ENCODE data around the gene ZMYM2.

Gene ZMYM2

GRCh38 chr13:20132052-20132634, 173.6 kb downstream of the ZMYM2 start:
- peaks cover 5% of the 10 kb centered on the region; the same call in 1 of the 2 replicates for H3K27me3 ChIP-seq (ENCODE audit: insufficient read depth, low read length)
- no peak for TF ChIP-seq EZH2 (IDR thresholded peaks at IDR 0.05; ENCODE audit: borderline replicate concordance, low read length)
- TF ChIP-seq CTCF (IDR thresholded peaks at IDR 0.05; ENCODE audit: low read length) = no peak
- H3K9ac ChIP-seq (ENCODE audit: low read length) = no peak overlapping the region
- H3K9me2 ChIP-seq (ENCODE audit: low read depth, low read length) = no peaks in the 10 kb centered on the region
- H3K79me2 ChIP-seq (ENCODE audit: insufficient read depth, low read length) = no peaks in the 10 kb centered on the region
- no peak overlapping the region for H3K4me2 ChIP-seq (ENCODE audit: low read length)
- H3F3A ChIP-seq (ENCODE audit: insufficient read depth, low read length) = no peaks in the 10 kb centered on the region
- H3K9me3 ChIP-seq (ENCODE audit: low read length) = no peaks in the 10 kb centered on the region
- no peak overlapping the region for H2AFZ ChIP-seq (ENCODE audit: low read length)
- H4K20me1 ChIP-seq (ENCODE audit: insufficient read depth, low read length) = no peaks in the 10 kb centered on the region
- H3K4me1 ChIP-seq (ENCODE audit: insufficient read depth, low read length, severe bottlenecking) = peaks cover 14% of the 10 kb centered on the region
- H3K36me3 ChIP-seq (ENCODE audit: insufficient read depth, low read length) = no peaks in the 10 kb centered on the region
- H3K27ac ChIP-seq (ENCODE audit: low read depth, low read length, poor library complexity, severe bottlenecking) = no peak overlapping the region
- H3K4me3 ChIP-seq (ENCODE audit: low read depth, low read length, poor library complexity, severe bottlenecking) = no peak overlapping the region

GRCh38 chr13:20134732-20135131, 176.2 kb downstream of the ZMYM2 start:
- no peaks in the 10 kb centered on the region for H3K79me2 ChIP-seq (ENCODE audit: insufficient read depth, low read length)
- TF ChIP-seq CTCF (IDR thresholded peaks at IDR 0.05; ENCODE audit: low read length) = no peak
- no peak for TF ChIP-seq EZH2 (IDR thresholded peaks at IDR 0.05; ENCODE audit: borderline replicate concordance, low read length)

GRCh38 chr13:20136781-20137703, 178.5 kb downstream of the ZMYM2 start:
- Histone ChIP-seq H3K27ac (ENCODE audit: low read depth, low read length, poor library complexity, severe bottlenecking) (no peak overlapping the region), H3K27me3 (ENCODE audit: insufficient read depth, low read length) (0 out of 2 replicates have a peak, but pooled peaks cover 4% of the 10 kb centered on the region), H3K36me3 (ENCODE audit: insufficient read depth, low read length) (no peaks in the 10 kb centered on the region), H3K79me2 (ENCODE audit: insufficient read depth, low read length) (no peaks in the 10 kb centered on the region), H3K9me2 (ENCODE audit: low read depth, low read length) (no peaks in the 10 kb centered on the region), H3F3A (ENCODE audit: insufficient read depth, low read length) (no peaks in the 10 kb centered on the region), H2AFZ (ENCODE audit: low read length) (no peak overlapping the region), H3K9me3 (ENCODE audit: low read length) (no peaks in the 10 kb centered on the region), H3K4me1 (ENCODE audit: insufficient read depth, low read length, severe bottlenecking) (no peaks in the 10 kb centered on the region), H4K20me1 (ENCODE audit: insufficient read depth, low read length) (no peaks in the 10 kb centered on the region), H3K4me3 (ENCODE audit: low read depth, low read length, poor library complexity, severe bottlenecking) (no peak overlapping the region), H3K9ac (ENCODE audit: low read length) (no peak overlapping the region), H3K4me2 (ENCODE audit: low read length) (no peak overlapping the region)
- TF ChIP-seq EZH2 (IDR thresholded peaks at IDR 0.05; ENCODE audit: borderline replicate concordance, low read length) (no peak), CTCF (IDR thresholded peaks at IDR 0.05; ENCODE audit: low read length) (peak; percentile 51)

More at GRCh38 chr13:20134732-20135131, 176.2 kb downstream of the ZMYM2 start:
- Histone ChIP-seq H3K36me3 (ENCODE audit: insufficient read depth, low read length) (no peaks in the 10 kb centered on the region), H2AFZ (ENCODE audit: low read length) (no peak overlapping the region), H3K9ac (ENCODE audit: low read length) (no peak overlapping the region), H3F3A (ENCODE audit: insufficient read depth, low read length) (no peaks in the 10 kb centered on the region), H3K9me3 (ENCODE audit: low read length) (no peaks in the 10 kb centered on the region), H3K9me2 (ENCODE audit: low read depth, low read length) (no peaks in the 10 kb centered on the region), H3K4me2 (ENCODE audit: low read length) (no peak overlapping the region), H3K4me1 (ENCODE audit: insufficient read depth, low read length, severe bottlenecking) (no peaks in the 10 kb centered on the region), H3K27me3 (ENCODE audit: insufficient read depth, low read length) (no peaks in the 10 kb centered on the region), H3K27ac (ENCODE audit: low read depth, low read length, poor library complexity, severe bottlenecking) (no peak overlapping the region), H3K4me3 (ENCODE audit: low read depth, low read length, poor library complexity, severe bottlenecking) (no peak overlapping the region), H4K20me1 (ENCODE audit: insufficient read depth, low read length) (no peaks in the 10 kb centered on the region)

All from OCI-LY1 (cell line).